Brain microvascular endothelial cell (primary cell): Measurements from ENCODE around the gene NCAPD2.

Experiments used
- DNase-seq: peaks from one replicate; pipeline ENCODE4 v3.0.0-alpha.2; 2020
- H3K27ac ChIP-seq: fragments of 250-450 bp; sonication (Bioruptor Pico); 2 replicates; pipeline ENCODE4 v1.5.1; 2020; ENCODE audit warnings: mild to moderate bottlenecking, moderate library complexity
- H3K27me3 ChIP-seq: fragments of 250-450 bp; sonication (Bioruptor Pico); replicated peaks from 2 replicates; pipeline ENCODE4 v1.5.1; 2020; ENCODE audit warnings: mild to moderate bottlenecking
- H3K36me3 ChIP-seq: fragments of 250-450 bp; sonication (Bioruptor Pico); replicated peaks from 2 replicates; pipeline ENCODE4 v1.5.1; 2020; ENCODE audit warnings: mild to moderate bottlenecking
- H3K4me3 ChIP-seq: 2 replicates; pipeline ENCODE4 v1.5.1; 2011; ENCODE audit warnings: low read depth, mild to moderate bottlenecking, control low read depth, low read length, moderate library complexity
- in situ Hi-C: cut with HindIII; loops from 2 replicates; pipeline ENCODE4 v1.10.0; 2017; ENCODE audit warnings: low sequenced_read_pairs, low pct_ligation_motif_present
- TF ChIP-seq, protein P1 (sequence below): IDR thresholded peaks from 2 replicates; pipeline ENCODE4 v1.5.1; 2011; ENCODE audit warnings: low read depth, mild to moderate bottlenecking, moderate library complexity, low read length, control low read depth, inconsistent platforms; ENCODE audit errors: missing control alignments

Gene NCAPD2

GRCh38 chr12:6547987-6548386 is 54.1 kb downstream of the NCAPD2 start:
- peak overlapping the region; percentile 72 for H3K27ac ChIP-seq
- TF ChIP-seq, protein P1, sequence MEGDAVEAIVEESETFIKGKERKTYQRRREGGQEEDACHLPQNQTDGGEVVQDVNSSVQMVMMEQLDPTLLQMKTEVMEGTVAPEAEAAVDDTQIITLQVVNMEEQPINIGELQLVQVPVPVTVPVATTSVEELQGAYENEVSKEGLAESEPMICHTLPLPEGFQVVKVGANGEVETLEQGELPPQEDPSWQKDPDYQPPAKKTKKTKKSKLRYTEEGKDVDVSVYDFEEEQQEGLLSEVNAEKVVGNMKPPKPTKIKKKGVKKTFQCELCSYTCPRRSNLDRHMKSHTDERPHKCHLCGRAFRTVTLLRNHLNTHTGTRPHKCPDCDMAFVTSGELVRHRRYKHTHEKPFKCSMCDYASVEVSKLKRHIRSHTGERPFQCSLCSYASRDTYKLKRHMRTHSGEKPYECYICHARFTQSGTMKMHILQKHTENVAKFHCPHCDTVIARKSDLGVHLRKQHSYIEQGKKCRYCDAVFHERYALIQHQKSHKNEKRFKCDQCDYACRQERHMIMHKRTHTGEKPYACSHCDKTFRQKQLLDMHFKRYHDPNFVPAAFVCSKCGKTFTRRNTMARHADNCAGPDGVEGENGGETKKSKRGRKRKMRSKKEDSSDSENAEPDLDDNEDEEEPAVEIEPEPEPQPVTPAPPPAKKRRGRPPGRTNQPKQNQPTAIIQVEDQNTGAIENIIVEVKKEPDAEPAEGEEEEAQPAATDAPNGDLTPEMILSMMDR = no peak
- peaks cover 21% of the 10 kb centered on the region for H3K36me3 ChIP-seq
- H3K27me3 ChIP-seq = no peaks in the 10 kb centered on the region
- peak; percentile 78 for DNase-seq
- H3K4me3 ChIP-seq = peak overlapping the region; percentile 39
- in situ Hi-C loops = no loop called here

DNA sequence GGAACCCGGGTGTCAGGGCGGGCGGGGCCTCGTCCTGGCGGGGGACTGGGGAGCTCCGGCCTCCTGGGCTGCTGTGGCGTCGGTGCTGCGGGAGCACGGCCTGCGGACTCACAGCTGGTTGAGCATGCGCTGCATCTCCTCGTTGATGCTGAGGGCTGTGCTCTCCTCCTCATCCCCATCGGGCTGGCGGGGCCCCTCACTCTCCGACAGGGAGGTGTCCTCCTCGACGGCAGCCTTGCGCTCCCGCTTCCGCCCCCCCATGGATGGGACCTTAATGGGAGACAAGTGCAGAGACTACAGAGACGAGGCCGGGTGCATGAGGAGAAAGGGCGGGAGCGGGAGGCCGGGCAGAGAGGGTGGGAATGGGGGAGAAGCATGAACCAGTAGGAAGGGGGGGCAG is 54.7 kb downstream of the NCAPD2 start:
- H3K4me3 ChIP-seq = peak overlapping the region; percentile 20
- in situ Hi-C loops = no loop called here
- DNase-seq = no peak
- no peaks in the 10 kb centered on the region for H3K27me3 ChIP-seq
- peak overlapping the region; percentile 72 for H3K27ac ChIP-seq
- H3K36me3 ChIP-seq = peaks cover 21% of the 10 kb centered on the region
- TF ChIP-seq, protein P1 = no peak

DNA sequence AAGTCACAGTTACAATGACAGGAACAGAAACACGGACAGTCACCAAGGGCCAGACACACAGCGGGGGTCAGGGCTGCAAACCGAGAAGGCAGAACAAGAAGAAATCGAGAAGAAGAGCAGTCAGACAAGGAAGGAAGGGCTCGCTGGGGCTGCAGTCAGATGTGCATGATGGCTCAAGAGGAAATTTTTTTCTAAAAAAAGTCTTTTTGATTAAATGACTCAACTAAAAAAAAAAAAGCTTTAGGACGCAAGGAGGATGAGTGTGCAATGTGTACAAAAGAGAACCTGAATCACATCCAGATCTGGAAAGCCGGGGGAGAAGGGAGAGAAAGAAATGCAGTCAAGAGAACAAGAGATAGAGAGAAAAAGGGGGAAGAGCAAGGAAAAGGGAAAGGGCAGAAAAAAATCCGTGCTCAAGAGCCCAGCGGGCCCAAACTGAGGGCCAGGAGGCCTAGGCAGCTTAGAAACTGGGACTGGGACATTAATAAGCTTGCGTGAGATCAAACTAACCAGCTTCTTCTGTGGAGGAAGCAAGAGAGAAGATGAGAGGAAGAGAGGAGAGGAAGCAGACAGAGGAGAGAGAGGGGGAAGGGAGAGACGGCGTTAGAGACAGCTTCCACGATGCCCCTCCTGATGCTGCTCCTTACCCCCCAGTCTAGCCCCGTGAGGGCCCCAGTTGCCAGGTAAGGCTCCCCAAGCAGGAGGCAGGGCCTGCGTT is 55.2 kb downstream of the NCAPD2 start:
- in situ Hi-C loops = no loop called here
- no peak for DNase-seq
- H3K27ac ChIP-seq = peak overlapping the region; percentile 72
- peak overlapping the region; percentile 20 for H3K4me3 ChIP-seq
- TF ChIP-seq, protein P1 = no peak
- H3K36me3 ChIP-seq = peaks cover 21% of the 10 kb centered on the region
- no peaks in the 10 kb centered on the region for H3K27me3 ChIP-seq

DNA sequence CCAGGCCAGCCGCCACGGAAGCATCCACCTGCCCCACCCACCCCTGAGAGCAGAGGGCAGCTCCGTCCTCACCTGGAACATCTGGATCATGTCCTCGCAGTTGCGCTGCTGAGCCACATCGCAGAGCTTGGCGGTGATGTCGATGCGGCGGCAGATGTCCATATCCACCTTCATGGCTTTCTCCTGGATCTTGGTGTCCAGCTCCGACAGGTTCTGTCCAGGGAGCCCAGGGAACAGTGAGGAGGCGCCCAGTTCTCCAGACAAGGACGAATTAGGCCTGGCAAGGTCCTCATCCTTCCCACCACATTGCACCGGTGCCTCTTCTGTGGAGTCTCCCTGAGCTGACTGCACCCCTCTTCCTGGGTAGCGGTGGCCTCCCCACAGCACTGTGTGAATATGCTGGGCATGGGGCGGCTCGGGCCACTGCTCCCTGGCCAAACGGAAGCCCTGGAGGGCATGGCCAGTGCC is 55.8 kb downstream of the NCAPD2 start:
- in situ Hi-C loops = no loop called here
- H3K27ac ChIP-seq = peak overlapping the region; percentile 72

DNA sequence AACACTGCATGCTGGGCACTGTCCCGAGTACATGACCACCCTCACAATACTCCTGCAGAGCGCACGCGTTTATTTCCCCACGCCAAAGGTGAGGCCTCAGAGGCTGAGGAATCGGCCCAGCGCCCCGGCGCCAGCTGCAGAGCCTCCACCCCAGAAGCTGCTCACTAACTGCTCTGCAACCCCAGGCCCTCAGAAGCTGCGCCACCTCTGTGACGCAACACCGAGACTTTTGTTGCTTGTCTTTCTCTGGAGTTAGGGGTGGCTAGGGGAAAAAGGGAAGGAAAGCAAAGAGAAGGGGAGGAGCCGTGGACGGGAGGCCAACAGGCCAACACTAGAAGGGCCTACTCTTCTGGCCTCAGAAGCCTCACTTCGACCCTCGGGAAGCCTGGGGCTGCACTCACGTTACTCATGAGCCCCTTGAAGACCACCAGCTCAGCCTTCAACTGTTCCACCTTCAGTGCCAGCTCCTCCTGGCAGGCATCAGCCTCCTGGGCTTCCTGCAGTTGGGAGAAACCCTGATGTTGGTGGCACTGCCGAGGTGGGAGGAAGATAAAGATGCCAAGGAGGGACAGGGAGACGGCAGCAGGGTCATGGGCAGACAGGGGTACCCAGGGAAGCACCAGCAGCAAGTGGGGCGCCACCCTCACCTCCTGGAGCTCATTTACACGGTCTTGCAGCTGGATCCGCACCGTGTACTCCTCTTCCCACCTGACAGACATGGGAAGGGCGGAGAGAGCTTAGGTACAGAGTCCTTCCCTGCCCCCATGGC is 56.6 kb downstream of the NCAPD2 start:
- Histone ChIP-seq H3K4me3 (no peak overlapping the region), H3K27me3 (no peaks in the 10 kb centered on the region), H3K36me3 (peaks cover 13% of the 10 kb centered on the region), H3K27ac (no peak overlapping the region)
- TF ChIP-seq, protein P1 = no peak
- no peak for DNase-seq
- in situ Hi-C loops = no loop called here

More for the DNA sequence above, 55.8 kb downstream of the NCAPD2 start:
- H3K27me3 ChIP-seq = no peaks in the 10 kb centered on the region
- peaks cover 16% of the 10 kb centered on the region for H3K36me3 ChIP-seq
- TF ChIP-seq, protein P1 = no peak
- no peak overlapping the region for H3K4me3 ChIP-seq
- DNase-seq = no peak
